ENCODE data around the gene AGAP1.

Gene AGAP1

DNA sequence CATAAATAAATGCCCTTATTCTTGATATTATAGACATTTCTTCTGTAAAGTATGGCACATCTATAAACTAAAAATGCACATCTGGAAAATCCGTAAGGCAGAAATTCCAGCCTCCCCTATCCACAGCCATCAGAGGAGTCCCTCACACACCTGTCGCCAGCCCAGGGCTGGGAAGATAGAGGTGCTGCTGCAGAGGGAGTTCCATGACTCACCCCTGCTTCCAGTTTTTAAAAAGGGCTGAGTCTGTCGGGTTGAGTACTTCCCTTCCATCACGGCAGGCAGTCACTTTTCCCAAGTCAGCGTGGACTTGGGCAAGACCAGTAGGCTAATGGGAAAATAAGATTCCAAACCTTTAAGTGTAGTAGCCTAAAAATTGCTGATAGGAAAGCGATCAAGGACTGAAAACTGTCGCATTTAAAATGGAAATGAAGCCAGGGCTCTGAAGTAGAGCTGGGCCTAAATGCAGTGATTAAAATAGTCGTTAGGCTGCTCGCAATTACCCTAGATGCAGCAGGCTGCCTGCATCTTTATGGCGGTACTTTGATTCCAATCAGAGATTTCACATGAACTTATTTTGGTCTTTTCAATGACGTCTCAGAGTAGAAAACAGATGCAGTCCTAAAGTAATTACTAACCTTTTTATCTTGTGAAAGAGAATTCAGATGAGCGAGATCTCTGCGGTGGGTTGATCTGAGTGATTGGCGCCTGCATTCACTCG, 280.5 kb downstream of the AGAP1 start:
- in situ Hi-C loops (cut with HindIII; ENCODE audit: low sequenced_read_pairs) = no loop called here

DNA sequence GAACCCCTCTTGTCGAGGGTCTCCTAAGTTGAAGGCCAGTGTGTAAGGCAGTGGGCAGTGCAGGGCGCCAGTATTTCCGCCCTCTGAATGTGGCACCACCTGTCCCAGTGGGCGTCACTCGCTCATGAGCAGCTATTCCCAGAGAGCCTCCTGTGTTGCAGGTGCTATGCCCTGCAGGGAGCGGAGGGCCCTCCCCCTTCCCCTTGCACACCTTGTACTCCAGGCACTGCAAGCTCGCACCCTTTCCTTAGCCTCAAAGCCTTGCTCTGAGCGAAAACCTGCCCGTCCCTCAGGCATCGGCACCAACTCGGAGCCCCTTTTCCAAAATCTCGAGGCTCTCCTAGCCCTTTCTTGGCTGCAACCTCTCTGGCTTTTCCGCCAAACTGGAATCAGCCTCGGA, 282.7 kb downstream of the AGAP1 start:
- in situ Hi-C loops (cut with HindIII; ENCODE audit: low sequenced_read_pairs) = loop anchor here (25.0 kb wide), 1 partner anchor 411 kb away; no protein-coding TSS in a partner anchor

DNA sequence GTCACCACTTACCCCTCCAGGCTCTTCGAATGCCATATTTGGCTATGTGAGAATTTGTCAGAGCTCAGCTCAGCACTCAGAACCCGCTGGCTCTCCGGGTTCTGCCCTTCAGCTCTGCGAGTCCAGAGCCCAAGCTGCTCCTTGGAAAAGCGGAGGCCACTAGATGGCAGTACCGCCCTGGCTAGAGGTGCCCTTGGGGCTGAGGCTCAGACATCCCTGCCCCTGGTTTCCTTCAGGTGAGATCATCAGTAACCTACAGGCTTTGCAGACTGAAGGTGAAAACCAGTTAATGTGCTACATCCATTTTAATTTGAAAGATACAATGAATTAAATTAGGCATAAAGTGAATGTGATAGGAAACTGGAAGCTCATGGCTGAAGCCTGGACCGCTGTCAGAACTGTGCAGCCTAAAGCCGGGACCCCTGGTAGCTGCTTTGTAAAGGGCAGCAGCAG, 285.6 kb downstream of the AGAP1 start:
- in situ Hi-C loops (cut with HindIII; ENCODE audit: low sequenced_read_pairs) = loop anchor here (25.0 kb wide), 1 partner anchor 408 kb away; no protein-coding TSS in a partner anchor

DNA sequence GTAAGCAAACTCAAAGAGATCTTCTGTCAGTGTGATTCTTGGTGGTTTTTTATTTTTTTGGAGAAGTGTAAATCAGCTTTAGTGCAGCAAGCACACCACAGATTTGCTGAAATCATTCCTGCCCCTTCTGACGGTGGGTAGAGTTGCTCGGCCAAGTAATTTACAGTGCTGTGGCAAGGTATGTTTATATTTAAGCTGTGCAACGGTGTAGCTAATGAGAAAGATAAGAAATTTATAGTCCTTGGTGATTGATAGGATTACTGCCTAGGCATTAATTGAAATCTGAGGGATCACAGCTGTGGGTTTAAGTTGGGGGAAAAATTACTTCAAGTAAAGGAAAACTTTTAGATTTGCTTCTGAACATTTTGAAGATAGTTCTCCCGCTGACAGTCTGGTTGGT, 286.6 kb downstream of the AGAP1 start:
- in situ Hi-C loops (cut with HindIII; ENCODE audit: low sequenced_read_pairs) = loop anchor here (25.0 kb wide), 1 partner anchor 407 kb away; no protein-coding TSS in a partner anchor

DNA sequence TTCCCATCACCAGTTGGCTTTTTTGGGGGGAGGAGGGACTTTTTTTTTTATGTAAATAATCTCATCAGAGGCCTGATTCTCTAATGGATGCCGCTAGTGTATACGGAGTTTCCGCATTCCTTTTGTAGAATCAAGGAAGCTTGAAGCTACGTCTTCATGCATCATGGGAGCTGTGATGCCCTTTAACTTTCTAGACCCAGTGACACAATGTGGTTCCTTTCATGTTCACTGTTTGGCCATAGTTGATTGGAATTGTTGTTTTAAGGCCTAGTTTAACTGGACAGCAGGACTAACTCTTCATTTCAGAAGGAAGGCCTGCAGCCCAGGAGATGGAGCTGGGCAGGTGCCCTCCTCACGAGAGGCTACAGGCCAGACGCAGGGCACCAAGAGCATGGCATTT, 287.9 kb downstream of the AGAP1 start:
- in situ Hi-C loops (cut with HindIII; ENCODE audit: low sequenced_read_pairs) = loop anchor here (25.0 kb wide), 1 partner anchor 406 kb away; no protein-coding TSS in a partner anchor

DNA sequence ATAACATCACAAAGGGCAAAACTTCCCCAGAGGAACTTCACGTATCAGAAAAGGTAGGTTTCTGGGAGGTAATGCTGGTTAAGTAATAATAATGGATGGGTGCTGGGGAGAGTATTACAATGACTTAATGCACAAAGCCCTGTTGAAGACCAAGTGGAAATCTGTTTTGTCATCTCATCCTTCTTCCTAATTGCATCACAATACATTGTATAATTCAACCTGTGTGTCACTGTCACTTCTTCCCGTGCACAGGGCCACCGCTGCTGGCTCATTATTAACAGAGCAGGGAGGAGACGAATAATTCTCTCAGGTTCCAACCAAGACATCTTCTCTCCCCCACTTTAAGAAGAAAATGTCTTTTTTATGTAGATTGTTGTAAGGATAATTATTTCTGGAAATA, 290.9 kb downstream of the AGAP1 start:
- in situ Hi-C loops (cut with HindIII; ENCODE audit: low sequenced_read_pairs) = loop anchor here (25.0 kb wide), 1 partner anchor 403 kb away; no protein-coding TSS in a partner anchor

DNA sequence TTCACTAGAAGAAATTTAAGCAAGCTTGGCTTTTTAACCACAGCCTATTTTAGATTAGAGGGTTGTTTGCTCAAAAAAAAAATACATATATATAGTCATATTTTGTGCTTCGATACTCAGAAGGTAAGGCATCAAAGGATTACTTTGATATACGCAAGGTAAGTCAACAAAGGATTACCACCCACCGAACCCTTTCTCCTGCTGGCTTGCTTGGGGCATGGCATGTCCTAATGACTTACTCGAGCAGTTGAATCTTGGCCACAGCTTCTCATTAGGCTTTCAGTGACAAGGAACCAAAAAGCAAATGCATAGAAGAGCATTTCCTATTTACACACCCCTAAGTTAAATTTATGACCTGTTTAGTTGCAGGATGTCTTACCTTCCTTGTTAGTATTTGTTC, 295.7 kb downstream of the AGAP1 start:
- in situ Hi-C loops (cut with HindIII; ENCODE audit: low sequenced_read_pairs) = loop anchor here (25.0 kb wide), 1 partner anchor 398 kb away; no protein-coding TSS in a partner anchor

DNA sequence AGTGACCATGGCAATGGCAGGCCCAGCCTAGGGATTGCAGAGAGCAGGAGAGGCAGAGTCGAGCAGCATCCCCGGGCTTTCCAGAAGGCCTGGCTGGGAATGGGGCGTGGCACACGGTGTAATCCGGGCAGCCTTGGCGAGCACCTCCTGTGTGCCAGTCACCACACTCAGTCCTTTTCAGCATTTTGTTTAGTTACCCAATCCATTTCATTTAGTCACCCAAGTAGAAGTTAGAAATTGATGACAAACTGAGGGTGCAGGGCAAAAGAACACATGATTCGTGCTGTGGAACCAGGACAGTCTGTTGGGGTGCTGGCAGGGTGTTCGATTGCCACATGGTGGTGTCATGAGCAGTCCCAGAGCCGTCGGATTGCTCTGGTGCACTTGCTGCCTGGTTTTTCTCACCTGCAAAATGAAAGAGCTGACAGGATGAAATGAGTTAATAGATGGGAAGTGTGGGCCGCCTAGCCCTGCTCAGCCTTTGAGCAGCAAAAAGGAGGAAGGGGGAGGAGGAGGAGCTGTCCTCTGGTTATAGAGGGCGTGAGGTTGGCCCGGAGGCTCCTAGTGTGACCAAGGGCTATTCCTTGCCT, 299.4 kb downstream of the AGAP1 start:
- in situ Hi-C loops (cut with HindIII; ENCODE audit: low sequenced_read_pairs) = loop anchor here (25.0 kb wide), 1 partner anchor 394 kb away; no protein-coding TSS in a partner anchor

DNA sequence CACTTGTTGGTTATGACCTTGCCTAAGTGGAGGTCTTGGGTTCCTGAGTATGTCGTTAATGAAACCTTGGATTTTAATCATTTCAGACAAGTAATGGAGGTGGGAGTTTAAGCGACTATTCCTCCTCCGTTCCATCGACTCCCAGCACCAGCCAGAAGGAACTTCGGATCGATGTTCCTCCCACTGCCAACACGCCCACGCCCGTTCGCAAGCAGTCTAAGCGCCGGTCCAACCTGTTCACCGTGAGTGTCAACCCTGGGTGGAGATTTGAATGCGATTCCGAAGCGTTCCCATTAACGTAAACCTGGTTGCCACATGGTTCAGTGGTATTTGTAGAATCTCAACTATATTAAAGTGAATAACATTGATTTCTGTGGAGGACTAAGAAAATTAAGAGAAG, 305.4 kb downstream of the AGAP1 start:
- in situ Hi-C loops (cut with HindIII; ENCODE audit: low sequenced_read_pairs) = loop anchor here (25.0 kb wide), 1 partner anchor 388 kb away; no protein-coding TSS in a partner anchor

DNA sequence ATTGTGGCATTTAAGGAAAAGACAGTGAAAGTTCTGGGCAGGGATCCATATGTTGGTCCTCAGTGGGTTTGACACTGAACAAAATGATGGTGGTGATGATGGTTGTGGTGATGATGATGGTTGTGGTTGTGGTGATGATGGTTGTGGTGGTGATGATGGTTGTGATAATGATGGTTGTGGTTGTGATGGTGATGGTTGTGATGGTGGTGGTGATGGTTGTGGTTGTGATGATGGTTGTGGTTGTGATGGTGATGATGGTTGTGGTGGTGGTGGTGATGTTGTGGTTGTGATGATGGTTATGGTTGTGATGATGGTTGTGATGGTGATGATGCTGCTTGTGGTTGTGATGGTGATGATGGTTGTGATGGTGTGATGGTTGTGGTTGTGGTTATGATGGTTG, 308.7 kb downstream of the AGAP1 start:
- in situ Hi-C loops (cut with HindIII; ENCODE audit: low sequenced_read_pairs) = no loop called here

DNA sequence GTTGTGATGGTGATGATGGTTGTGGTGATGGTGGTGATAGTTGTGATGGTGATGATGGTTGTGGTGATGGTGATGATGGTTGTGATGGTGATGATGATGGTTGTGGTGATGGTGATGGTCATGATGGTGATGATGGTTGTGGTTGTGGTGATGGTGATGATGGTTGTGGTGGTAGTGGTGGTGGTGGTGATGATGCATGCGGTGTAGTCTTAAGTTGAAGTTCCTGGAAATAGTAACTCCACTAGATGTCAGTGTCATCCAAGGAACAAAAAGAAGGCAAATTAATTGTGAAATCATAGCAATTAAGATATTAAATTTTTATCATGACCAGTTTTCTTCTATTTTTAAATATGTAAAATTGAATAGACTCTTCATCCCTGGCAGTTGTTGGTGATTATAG, 309.2 kb downstream of the AGAP1 start:
- in situ Hi-C loops (cut with HindIII; ENCODE audit: low sequenced_read_pairs) = no loop called here

DNA sequence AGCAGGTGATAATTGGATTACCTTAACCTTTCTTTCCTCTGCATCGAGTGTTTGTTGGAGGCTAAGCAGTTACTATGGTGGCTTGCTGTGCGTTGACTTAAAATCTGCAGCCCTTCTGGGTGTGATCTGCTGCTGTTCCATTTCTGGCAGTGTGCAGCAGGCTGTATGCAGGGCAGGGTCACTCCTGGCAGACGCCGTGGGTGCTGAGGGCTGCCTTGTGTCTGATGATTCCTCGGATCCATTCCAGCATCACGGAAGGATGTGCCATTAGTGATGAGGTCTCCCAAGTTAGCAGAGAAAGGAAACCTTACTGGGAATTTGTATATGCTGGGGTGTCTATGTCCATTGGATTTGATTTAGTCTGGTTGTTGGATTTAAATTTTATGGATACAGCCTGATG, 310.8 kb downstream of the AGAP1 start:
- in situ Hi-C loops (cut with HindIII; ENCODE audit: low sequenced_read_pairs) = no loop called here

DNA sequence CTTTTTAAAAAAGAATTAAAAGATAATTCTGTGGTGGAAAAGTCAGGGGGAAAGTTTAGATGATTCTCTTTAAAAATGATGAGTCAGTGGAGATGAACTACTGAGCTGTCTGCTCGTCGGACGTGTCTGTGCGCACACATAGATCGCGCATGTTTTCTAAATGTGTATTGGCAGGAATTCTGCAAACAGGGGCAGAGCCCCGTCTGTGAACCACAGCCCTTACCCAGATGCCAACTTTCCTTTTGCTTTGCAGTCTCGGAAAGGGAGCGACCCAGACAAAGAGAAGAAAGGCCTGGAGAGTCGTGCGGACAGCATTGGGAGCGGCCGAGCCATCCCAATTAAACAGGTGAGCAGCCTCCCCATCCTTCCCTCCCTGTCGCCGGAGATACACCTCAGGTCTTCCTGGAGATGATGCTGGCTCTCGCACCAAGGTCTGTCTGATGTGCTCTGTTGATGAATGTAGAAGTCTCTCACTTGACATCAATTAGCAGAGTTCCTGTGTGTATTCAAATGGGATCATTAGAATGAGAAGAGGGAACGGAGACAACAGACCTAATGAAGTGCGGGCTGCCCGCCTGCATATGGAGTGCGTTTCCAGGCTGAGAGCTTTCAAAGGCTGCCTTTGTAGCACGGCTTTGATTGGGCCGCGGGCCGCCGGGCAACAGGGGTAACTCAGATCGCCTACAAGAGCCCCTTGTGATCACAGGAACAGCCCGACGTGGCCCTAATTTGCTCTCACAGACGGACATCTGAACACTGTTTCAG, 313.3 kb downstream of the AGAP1 start:
- in situ Hi-C loops (cut with HindIII; ENCODE audit: low sequenced_read_pairs) = no loop called here

DNA sequence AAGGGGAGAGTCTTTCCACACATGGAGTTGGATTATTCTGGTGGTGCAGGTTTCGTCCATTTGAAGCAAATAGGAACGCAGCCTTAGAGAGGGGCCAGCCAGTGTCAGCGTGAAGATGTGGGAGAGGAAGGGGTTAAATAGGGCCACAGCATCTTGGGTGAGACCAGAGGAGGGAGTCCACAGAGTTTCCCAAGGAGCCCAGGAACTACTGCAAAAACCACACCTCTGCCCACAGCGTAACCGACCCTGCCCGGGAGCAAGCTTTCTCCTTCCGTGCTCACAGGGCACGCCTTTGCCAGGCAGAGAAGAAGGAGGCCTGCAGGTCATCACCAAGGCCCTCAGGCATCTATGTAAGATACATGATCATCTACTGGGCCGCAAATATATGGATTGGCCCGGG, 314.5 kb downstream of the AGAP1 start:
- in situ Hi-C loops (cut with HindIII; ENCODE audit: low sequenced_read_pairs) = no loop called here

DNA sequence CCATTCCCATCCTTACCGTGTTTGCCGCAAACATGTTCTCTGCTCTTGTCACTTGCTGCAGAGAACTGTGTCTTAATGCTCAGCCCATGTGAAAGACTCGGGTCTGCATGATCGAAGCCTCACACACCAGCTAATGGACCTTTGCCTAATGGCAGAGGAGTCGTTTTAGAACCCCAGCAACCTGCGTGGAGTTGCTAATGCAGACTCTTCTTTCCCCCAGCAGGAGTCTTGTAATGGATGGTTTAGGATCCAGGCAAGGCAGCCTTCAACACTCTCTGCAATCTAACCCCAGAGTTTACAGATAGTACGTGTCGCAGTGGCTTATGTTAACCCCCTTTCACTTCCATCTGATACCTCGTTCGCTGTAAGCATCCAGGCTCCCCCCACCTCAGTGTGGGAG, 316.4 kb downstream of the AGAP1 start:
- in situ Hi-C loops (cut with HindIII; ENCODE audit: low sequenced_read_pairs) = no loop called here

DNA sequence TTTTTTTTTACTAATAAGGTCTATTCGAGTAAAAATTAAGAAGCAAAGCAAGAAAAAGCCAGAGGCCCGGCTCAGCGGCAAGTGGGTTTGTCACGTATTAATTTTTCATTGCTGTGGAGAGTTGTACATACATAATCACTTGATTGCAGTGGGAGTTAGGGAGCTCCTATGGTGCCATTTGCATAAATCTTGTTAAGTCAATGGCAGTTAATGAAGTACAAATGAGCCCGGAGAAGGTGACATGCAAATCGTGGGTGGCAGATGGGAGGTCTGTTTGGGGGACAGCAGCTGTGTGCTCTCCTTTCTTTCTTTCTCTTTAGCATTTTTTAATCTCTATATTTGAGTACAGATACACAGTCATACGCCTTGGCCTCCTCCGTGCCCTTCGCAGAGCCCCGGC, 317.0 kb downstream of the AGAP1 start:
- in situ Hi-C loops (cut with HindIII; ENCODE audit: low sequenced_read_pairs) = no loop called here

DNA sequence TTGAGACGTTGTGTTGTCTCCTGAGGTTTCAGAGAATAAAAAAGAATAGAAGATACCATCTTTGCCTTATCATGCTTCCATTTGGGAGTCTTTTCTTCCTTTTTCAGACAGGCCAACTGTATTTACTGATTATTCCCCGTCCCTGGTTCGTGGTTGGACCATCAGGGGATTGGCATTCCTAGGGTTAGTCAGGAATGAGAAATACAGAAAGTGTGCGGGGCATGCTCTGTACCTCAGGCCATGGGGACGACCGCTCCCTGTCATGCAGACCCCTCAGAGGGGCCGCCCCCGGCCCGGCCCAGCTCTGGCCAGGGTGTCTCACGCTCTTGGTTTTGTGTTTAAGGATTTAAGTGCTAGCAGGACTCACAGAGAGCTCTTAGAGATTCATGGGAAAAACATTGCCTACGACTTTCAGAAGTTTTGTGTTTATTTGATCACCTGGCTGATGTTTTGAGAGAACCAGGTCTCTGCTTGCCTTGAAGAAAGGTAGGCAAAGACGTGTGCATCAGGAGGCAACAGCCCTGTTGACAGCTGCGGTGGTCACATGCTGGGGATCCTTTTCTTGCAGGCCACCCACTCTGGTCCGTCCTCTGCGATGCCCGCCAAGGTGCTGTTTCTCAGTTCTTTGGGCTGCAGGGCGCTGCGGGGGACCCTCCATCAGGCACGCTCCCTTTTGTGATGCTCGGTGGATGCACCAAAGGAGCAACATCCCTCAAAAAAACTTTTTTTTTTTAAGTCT, 317.8 kb downstream of the AGAP1 start:
- in situ Hi-C loops (cut with HindIII; ENCODE audit: low sequenced_read_pairs) = no loop called here

DNA sequence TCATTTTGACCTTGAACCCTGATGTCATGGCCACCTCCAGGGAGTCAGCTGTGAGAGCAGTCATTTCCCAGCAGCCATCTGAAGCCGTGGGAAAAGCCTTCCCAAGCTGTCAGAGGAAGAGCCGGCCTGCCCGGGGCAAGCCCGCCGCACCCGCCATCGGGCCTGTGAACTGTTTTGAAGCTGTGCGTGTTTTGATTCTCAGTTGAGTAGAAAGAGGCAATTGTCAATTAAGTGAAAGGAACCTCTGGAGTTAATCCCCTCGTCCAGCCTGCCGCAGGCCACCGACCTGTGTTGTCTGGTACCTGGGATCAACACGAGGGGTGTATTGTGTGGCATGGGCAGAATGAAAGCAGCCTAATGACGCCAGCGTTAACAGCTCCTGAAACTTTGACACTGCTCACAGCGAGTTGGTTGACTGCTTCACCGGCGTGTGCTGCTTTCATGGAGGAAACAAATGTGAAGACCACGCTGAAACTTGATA, 318.4 kb downstream of the AGAP1 start:
- in situ Hi-C loops (cut with HindIII; ENCODE audit: low sequenced_read_pairs) = no loop called here

DNA sequence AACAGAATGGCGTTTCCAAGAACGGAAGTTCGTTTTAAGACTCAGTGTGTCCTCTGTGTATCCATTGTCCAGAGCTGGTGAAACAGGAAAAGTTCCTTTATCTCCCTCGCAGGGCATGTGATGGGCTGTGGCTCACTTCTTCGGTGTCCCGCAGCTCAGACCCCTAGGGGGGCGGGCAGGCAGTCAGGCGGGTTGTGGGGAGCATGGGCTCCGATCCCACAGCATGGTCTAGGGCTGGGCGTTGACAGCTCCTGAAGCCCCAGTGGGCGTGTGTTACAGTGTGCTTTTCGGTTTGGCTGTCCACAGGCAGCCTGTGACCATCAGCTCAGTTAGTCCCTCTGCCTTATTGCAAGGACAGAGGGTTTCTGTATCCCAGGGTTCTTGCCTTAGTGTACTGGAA, 319.6 kb downstream of the AGAP1 start:
- in situ Hi-C loops (cut with HindIII; ENCODE audit: low sequenced_read_pairs) = no loop called here

DNA sequence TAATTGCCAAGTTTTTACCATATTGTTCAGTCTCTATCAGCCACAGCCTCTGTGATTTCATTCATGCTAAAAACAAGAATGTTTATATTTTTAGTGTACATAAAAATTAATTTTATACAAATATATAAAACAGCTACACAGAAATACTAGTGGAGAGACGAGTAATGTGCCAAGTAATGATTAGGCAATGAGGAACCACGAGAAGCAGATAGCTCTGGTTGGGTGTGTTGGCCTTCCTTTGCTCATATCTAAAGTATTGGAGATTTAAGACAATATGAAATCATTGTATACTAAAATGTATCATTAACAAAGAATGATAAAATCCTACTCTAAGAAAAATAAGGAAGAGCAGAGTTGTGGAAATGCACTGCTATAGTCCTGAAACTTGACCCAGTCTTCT, 326.7 kb downstream of the AGAP1 start:
- in situ Hi-C loops (cut with HindIII; ENCODE audit: low sequenced_read_pairs) = no loop called here

DNA sequence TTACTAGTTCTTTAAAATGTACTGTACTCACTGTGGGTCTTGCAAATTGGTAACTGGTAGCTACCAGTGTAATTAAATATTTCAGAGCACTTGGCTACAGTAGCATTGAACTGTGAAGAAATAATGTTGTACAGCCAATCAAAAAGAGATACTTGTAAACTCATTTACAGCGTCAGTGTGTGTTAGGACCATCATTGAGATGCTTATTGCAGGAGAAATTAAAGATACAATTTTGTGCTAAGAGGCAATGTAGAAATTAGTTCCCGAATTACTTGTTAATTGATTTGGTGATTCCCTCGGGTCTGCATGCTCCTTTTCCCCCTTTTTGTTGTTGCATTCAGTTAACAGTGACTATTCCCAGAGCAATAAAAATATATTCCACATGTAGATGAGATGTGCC, 330.5 kb downstream of the AGAP1 start:
- in situ Hi-C loops (cut with HindIII; ENCODE audit: low sequenced_read_pairs) = no loop called here

Data from DLD1 (cell line).